Activated T-cell treated with anti-CD3 and anti-CD28 coated beads for 4 hours (primary cell): Measurements from ENCODE around the gene PSTPIP2.
"Not testable (repeated sequence)": the region's sequence is repeated elsewhere in the genome, so short reads cannot be mapped to it uniquely, and the experiment has no call there.

Source experiments
- DNase-seq: peaks from one replicate; pipeline ENCODE4 v3.0.0-alpha.2; 2020

The PSTPIP2 gene

GRCh38 chr18:46069524-46069923 lies 2.5 kb downstream of the PSTPIP2 start:
- DNase-seq, result no peak

DNA sequence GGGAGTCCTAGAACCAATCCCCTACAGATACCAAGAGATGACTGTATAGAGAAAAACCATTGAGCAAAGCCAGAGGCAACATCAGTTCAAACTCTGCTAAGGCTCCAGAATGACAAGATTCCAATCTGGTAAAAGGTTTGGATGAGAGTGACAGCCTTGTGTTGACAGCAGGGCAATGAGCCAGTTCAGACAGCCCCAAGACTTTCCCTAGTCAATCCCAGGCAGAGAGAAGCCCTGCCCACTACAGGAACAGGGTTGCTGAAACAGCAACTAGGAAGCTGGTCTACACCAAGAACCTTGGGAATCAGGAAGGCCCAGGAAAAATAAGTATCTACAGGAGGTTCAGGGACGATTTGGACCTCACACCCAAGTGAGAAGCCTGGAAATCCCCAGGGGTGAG lies 3.3 kb downstream of the PSTPIP2 start:
- no peak for DNase-seq

DNA sequence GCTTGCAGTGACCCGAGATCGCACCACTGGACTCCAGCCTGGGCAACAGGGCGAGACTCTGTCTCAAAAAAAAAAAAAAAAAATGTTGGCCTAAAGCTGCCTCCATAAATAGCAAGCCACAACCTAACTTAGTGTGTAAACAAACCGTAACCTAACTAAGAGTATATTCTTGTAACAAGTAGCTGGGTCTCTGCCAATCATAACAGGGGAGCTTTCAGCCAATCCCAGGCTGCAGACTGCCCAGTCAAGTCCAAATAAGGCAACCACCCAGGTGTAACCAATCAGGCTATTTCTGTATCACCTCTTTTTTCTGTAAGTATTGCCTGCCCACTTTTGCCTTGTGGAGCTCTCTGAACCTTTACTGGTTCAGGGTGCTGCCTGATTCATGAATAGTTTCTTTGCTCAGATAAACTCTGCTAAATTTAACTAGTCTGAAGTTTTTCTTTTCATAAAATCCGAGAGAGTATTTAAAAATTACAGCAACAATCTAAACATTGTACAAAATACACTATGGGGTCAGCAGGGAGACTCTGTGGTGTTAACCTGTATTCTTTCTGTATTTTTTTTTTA lies 4.5 kb downstream of the PSTPIP2 start:
- DNase-seq, result no peak

DNA sequence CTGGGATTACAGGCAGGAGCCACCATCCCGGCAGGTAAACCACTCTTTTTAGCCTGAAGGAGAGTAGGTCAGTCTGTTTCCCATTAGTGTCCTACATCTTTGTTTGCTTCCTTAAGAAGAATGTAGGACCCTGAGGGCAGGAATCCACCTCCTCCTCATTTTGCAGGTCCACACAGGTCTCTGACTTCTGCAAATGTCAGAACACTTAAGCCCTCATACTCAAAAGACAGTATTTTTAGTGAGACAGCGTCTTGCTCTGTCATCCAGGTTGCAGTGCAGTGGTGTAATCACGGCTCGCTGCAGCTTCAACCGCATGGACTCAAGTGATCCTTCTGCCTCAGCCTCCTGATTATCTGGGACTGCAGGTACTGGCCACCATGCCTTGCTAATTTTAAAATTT lies 9.3 kb downstream of the PSTPIP2 start:
- no peak for DNase-seq

DNA sequence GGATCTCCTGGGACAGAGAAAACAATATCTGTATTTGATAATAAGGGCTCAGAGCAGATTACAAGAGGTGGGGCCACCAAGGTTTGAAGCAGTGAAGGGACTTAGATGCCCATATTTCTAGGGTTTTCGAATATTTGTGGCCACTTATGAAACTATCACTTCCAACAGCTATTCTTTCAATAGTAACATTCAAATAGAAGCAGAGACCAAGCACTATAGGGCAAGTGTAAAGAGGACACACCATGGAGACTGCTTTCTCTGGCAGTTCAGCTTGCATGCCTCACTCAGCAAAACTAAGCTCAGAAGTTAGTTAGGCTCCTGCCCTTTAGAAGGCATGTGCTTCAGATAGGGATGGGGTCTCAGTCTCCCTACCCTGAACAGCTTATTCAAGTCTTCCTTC lies 10.3 kb downstream of the PSTPIP2 start:
- no peak for DNase-seq

DNA sequence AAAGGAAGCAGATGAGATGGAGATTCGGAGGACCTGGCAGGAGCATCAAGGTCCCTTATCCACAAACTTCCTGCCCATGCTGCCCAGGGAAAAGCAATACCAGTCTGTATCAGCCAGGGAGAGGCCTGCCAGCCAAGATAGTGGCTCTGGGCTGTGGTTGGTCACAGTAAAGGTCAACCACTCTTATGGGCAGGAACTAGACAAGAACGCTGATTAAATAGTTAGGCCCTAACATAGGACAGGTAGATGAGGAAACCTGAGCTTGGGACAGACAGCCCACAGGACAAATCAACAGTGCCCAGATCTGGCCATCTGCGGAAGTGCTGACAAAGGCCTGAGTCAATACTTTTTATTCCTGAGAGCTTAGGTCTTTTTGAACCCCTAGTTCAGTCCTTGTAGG lies 10.7 kb downstream of the PSTPIP2 start:
- no peak for DNase-seq

- DNase-seq, result no peak
Measured at GRCh38 chr18:46060359-46060841, 11.7 kb downstream of the PSTPIP2 start.

- DNase-seq, result no peak
Measured at GRCh38 chr18:46055838-46056230, 16.2 kb downstream of the PSTPIP2 start.

- DNase-seq, result no peak
Measured at GRCh38 chr18:46054956-46055837, 16.9 kb downstream of the PSTPIP2 start.

DNA sequence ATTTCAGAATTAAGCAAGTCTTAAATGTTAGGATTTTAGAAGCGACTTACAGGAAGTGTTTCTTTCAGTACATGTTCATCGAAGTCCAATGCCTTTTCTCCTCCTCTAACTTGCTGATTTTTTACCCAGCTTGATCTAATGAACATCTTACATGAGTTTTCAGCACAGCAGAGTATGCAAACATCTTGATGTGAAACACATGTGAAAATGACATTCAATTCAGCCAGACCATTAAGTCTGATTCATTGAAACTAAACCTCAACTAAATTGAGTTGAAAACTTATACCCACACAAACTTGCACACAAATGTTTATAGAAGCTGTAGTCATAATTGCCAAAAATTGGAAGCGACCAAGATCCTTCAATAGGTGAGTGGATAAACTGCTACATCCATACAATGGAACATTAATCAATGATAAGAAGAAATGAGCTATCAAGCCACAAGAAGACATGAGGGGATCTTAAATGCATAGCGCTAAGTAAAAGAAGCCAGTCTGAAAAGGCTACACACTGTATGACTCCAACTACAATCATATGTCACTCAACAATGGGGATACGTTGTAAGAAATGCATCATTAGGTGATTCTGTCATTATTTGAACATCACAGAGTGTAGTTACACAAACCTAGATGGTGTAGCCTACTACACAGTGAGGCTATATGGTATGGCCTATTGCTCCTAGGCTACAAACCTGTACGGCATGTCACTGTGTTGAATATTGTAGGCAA lies 18.5 kb downstream of the PSTPIP2 start:
- no peak for DNase-seq

DNA sequence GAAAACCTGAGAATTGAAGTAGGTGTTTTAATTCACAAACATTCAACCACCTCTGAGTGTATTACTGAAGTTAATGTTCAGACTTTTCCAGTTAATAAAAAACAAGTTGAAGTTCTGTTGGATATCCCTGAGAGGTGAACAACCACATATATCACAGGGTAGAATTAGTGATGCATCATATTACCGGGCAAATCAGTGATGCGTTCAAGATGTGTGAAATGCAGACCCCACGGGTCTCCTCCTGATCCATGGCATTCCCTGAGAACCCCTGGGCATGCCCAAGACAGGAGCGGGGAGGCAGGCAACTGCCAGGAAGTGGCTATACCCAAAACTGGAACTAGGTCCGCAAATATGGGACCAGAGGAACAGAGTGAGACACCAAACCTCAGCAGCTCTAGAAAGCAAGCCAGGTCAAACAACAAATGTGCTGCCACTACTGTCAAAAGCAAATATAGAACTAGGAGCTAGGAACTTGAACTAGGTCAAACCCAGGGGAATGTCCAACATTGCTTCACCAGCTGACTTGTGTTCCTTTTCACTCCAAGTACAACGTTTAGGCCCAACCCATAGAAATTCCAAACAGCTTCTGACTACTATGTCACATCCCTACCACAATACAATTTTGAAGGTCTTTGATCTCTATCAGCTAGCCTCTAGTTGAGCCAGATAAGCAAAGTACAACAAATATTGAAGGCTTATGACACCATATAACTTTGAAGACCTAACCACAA lies 20.2 kb downstream of the PSTPIP2 start:
- DNase-seq, result no peak

- no peak for DNase-seq
Measured at GRCh38 chr18:46050268-46050667, 21.8 kb downstream of the PSTPIP2 start.

GRCh38 chr18:46048641-46049040 lies 23.4 kb downstream of the PSTPIP2 start:
- no peak for DNase-seq

GRCh38 chr18:46047369-46047768 lies 24.7 kb downstream of the PSTPIP2 start:
- DNase-seq, result not testable (repeated sequence)

DNA sequence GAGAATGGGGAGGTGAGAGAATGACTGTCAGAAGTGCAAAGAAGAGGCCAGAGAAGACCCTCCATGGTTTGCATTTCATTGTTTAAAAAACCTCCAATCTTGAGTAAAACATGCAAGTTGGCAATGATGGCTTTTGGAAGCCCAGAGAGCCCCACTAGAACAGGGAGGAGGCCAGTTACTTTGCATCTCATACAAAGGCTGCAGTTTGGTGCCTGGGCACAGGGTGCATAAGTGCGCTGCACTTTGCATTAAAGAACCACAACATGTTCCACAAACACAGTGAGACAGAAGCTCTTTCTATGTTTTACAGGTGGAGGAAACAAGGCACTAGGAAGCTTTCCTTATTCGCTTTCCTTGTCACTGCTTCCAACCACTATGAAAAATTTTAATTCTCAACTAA lies 25.4 kb downstream of the PSTPIP2 start:
- DNase-seq, result no peak

DNA sequence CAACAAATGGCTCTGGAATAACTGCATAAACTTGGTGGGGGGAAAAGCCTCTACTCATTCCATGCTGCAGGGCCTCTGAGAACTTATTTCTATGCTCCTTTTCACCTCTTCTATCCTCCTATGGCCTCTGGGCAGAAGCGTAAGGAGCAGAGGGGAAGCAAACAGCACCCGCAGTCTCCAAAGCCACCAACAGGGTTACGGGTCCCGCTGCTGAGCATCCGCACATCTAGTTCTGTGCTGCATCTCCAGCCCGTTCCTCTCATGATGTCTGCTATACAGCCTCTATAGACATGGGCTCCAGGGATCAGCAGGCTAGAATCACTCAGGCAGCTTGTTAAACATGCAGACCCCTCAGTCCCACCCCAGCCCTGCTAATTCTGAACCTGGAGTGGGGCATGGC lies 25.9 kb downstream of the PSTPIP2 start:
- DNase-seq, result no peak

DNA sequence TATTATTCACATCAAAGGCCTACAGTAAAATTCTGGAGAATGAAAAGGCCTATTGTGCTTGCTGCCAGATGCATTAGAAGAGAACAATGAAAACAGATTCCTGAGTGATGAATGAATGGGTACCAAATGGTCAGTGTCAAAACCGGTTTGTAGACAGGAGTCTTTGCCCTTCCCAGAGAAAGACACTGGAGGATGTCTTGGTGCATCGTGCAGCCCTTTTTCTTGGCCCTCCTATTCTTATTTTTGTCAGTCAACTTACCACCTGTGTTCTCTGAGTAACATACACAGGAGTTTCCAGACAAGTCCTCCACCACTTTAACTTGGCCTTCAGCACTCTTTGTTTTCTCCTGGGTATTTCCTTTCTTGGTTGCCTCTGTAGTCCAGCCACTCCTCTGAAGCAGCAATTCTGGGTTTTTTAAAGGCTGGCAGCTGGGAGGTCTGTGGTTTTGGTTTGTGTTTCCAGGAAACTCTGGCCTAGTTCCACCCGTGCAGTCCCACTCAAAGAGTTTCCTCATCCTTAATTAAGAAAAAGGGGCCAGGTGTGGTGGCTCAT lies 29.4 kb downstream of the PSTPIP2 start:
- no peak for DNase-seq

DNA sequence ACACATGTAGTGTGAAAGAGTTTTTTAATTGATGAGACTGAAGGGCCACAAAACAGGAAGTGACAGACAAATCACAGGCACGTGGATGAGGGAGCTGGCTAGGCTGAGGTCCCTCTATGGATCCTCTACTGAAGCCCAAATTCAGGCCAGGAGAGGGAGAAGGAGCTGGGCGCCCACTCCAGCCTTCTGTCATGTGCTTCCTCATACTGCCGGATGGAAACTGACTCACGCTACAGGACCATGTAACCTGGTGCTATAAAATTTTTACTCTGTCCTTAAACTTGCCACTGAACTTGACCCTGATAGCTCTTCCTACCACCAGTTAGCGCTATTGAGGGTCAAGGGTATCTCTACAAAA lies 31.3 kb downstream of the PSTPIP2 start:
- DNase-seq, result no peak

DNA sequence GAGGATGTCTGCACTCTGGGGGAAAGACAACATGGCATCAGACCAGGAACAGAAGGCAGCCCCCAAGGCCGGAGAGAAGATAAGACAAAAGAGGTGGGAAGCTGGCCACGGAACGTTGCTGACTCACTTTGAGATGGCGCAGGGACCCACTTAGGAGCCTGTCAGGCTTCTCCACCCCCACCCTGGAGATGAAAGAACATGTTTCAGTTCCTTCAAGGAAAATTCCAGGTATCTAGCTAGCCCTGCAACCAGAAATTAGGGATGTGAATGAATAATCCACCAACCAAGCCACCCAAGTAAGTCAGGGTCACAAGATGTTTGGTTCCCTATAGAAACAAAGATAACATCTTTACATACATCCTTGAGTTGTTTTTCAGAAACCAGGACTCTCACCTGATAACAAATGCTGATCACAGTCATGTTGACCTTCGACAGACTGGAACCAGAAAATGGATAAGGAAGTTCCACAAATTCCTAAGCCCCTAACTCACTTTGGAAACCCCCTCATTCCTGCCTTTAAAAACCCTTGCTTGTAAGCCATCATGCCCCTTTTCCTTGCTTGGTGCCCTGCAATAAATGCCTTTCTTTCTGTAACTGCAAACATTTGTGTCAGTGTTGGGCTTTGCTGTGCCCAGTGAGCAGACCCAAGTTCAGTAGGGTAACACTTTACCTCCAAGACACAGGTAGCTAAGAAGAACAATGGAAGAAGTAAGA lies 31.9 kb downstream of the PSTPIP2 start:
- no peak for DNase-seq

GRCh38 chr18:46037512-46038305 lies 34.4 kb downstream of the PSTPIP2 start:
- DNase-seq, result no peak
